Natural killer cell (primary cell): Measurements from ENCODE around the gene BNIP3. TPM values are rescaled to one million over a fixed set of nuclear protein-coding genes. Genes with fewer than 3 reads are reported as not detected.

ENCODE experiments used
- ATAC-seq, 3 donors: fragments of 150-1000 bp in 2 of 3; fragments of 200-7000 bp in 1 of 3; cut with Tn5 transposase; 1 replicate in 1 of 3; 2 replicates in 2 of 3; pipeline ENCODE4 v1.10.0; 2021; ENCODE audit warnings: mild to moderate bottlenecking in 2 of 3, moderate library complexity in 2 of 3
- DNase-seq, 2 donors: peaks; one replicate each; pipeline versions ENCODE4 v3.0.0 to v3.0.0-alpha.2; 2013 to 2021; ENCODE audit warnings: mixed read lengths in 1 of 2
- H3K27ac ChIP-seq: one replicate; pipeline ENCODE4 v1.5.1; 2013; ENCODE audit warnings: mild to moderate bottlenecking, low read length
- H3K27me3 ChIP-seq: one replicate; pipeline ENCODE4 v1.6.1; 2013; ENCODE audit warnings: low read length; ENCODE audit not compliant: control insufficient read depth, insufficient read depth
- H3K36me3 ChIP-seq: one replicate; pipeline ENCODE4 v1.6.1; 2013; ENCODE audit warnings: low read length; ENCODE audit not compliant: control insufficient read depth, insufficient read depth
- H3K4me1 ChIP-seq: one replicate; pipeline ENCODE4 v1.6.1; 2013; ENCODE audit warnings: low read length; ENCODE audit not compliant: control insufficient read depth, insufficient read depth
- H3K4me3 ChIP-seq: one replicate; pipeline ENCODE4 v1.5.1; 2013; ENCODE audit warnings: low read length
- H3K9me3 ChIP-seq: one replicate; pipeline ENCODE4 v1.6.1; 2013; ENCODE audit warnings: low read length; ENCODE audit not compliant: control insufficient read depth, insufficient read depth
- H3K27ac Mint-ChIP-seq, 2 donors: one replicate each; pipeline ENCODE4 v1.8.0; 2022; ENCODE audit warnings: mild to moderate bottlenecking in 2 of 2, mixed read lengths in 2 of 2, moderate library complexity in 1 of 2
- H3K27me3 Mint-ChIP-seq, 2 donors: one replicate each; pipeline ENCODE4 v1.8.0; 2022; ENCODE audit warnings: low read depth in 2 of 2, mixed read lengths in 2 of 2
- H3K36me3 Mint-ChIP-seq: one replicate; pipeline ENCODE4 v1.8.0; 2022; ENCODE audit warnings: mixed read lengths
- H3K4me1 Mint-ChIP-seq, 2 donors: one replicate each; pipeline ENCODE4 v1.8.0; 2022; ENCODE audit warnings: mixed read lengths in 2 of 2
- H3K4me3 Mint-ChIP-seq: one replicate; pipeline ENCODE4 v1.8.0; 2022; ENCODE audit warnings: mild to moderate bottlenecking, moderate library complexity, mixed read lengths
- H3K9me3 Mint-ChIP-seq, 2 donors: one replicate each; pipeline ENCODE4 v1.8.0; 2022; ENCODE audit warnings: mixed read lengths in 2 of 2
- WGBS: methylation state at CpG from one replicate; pipeline ENCODE4 v1.1.7; 2013; ENCODE audit warnings: missing lambda C conversion rate; ENCODE audit not compliant: insufficient coverage; 5-methylcytosine and 5-hydroxymethylcytosine counted together
- intact Hi-C: fragments of 100-400 bp; cut with micrococcal nuclease; formaldehyde crosslinking; loops from one replicate; pipeline ENCODE4 v1.14.2; 2022
- total RNA-seq, 4 donors: library from RNA; stranded (reverse); fragments of 120-200 nt in 1 of 4; gene quantifications; one replicate each; pipeline versions ENCODE4 v1.2.3 to v1.2.4, GENCODE V29; 2013 to 2022
- TF ChIP-seq, protein P1 (sequence below): fragments of 200-600 bp; IDR thresholded peaks from one replicate; pipeline ENCODE4 v1.8.0; 2022; ENCODE audit warnings: antibody characterized with exemption

BNIP3 gene
- total RNA-seq, 3 donors from 2014 or later (not counting 1 experiment from before 2014, with no cell fraction given) = 9.9 to 12.9 (median 12.1) TPM

DNA sequence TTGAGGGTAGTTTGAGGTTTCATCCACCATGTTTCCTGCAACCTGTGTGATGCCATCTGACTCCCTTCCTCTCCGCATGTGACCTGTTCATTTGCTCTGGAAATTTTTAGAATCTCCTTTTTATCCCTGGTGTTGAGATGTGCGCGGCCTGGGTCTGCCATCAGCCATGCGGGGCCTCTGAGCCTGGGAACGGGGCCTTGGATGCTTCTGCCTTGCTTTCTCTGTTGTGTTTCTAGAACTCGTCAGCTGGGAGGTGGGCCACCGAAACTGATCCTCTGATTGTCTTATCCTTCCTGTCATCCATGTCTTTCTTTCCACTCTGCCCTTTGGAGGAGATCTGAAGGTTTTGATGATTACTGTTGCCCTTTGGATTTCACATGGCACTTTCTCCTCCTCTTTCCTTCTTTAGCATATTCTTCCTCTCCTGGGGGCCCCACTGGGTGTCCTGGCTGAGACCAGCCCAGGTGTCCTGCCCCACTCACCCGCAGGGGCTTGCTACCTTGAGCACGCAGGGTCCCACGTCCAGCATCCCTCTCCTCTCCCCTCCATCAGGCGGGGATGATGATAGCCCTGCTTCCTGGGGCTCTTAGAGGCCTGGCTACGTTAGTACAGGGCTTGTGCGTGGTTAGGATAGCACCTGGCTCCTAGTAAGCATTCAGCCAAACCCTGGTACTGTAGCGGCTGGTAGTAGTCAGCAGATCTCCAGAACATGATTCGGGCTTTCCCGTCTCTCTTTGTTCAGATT is 51.0 kb downstream of the BNIP3 start:
- WGBS = 94% methylated on average over 16 of the region's 16 CpGs
- peaks cover 73 to 74% of the 10 kb centered on the region in 2 donors for H3K4me1 Mint-ChIP-seq
- intact Hi-C loops = no loop called here
- no peak for DNase-seq
- H3K27ac ChIP-seq = no peak overlapping the region
- H3K27ac Mint-ChIP-seq = peak overlapping the region in 1 of 2 donors; percentile 87
- TF ChIP-seq, protein P1, sequence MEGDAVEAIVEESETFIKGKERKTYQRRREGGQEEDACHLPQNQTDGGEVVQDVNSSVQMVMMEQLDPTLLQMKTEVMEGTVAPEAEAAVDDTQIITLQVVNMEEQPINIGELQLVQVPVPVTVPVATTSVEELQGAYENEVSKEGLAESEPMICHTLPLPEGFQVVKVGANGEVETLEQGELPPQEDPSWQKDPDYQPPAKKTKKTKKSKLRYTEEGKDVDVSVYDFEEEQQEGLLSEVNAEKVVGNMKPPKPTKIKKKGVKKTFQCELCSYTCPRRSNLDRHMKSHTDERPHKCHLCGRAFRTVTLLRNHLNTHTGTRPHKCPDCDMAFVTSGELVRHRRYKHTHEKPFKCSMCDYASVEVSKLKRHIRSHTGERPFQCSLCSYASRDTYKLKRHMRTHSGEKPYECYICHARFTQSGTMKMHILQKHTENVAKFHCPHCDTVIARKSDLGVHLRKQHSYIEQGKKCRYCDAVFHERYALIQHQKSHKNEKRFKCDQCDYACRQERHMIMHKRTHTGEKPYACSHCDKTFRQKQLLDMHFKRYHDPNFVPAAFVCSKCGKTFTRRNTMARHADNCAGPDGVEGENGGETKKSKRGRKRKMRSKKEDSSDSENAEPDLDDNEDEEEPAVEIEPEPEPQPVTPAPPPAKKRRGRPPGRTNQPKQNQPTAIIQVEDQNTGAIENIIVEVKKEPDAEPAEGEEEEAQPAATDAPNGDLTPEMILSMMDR = no peak
- no peaks in the 10 kb centered on the region for H3K36me3 Mint-ChIP-seq
- no peaks in the 10 kb centered on the region for H3K36me3 ChIP-seq
- peaks cover 49% of the 10 kb centered on the region for H3K4me1 ChIP-seq
- no peaks in the 10 kb centered on the region for H3K27me3 ChIP-seq
- peak overlapping the region; percentile 28 for H3K4me3 Mint-ChIP-seq
- peaks cover 2% of the 10 kb centered on the region for H3K9me3 ChIP-seq
- no peak for ATAC-seq
- H3K4me3 ChIP-seq = no peak overlapping the region
- no peaks in the 10 kb centered on the region for H3K27me3 Mint-ChIP-seq
- no peaks in the 10 kb centered on the region for H3K9me3 Mint-ChIP-seq

DNA sequence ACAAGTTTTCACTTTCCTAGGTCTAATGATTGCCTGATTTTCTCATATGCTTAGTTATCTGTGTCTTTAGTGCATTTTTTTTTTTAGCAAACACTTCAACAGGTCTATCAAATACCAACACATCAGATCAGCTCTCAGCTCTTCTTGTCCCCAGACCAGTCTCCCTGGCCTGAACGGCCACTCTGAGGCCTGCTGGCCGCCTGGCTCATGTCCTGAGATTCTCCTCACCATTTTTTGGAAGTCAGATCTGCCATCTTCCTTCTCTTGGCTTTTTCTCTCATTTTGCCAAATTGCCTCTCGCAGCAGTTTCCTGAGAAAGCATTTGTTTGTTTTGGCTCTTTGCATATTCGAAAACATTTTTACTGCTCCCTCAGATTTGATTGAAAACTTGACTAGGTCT is 51.6 kb downstream of the BNIP3 start:
- intact Hi-C loops = no loop called here
- peak overlapping the region; percentile 67 to 87 for H3K27ac Mint-ChIP-seq
- H3K9me3 ChIP-seq = peaks cover 6% of the 10 kb centered on the region
- TF ChIP-seq, protein P1 = no peak
- ATAC-seq = no peak
- peaks cover 0 to 1% of the 10 kb centered on the region in 2 donors for H3K9me3 Mint-ChIP-seq
- H3K36me3 Mint-ChIP-seq = no peaks in the 10 kb centered on the region
- 97% methylated on average over 4 of the region's 4 CpGs for WGBS
- peak overlapping the region; percentile 49 for H3K4me3 Mint-ChIP-seq
- H3K27ac ChIP-seq = no peak overlapping the region
- H3K27me3 Mint-ChIP-seq = no peaks in the 10 kb centered on the region
- peaks cover 47% of the 10 kb centered on the region for H3K4me1 ChIP-seq
- no peaks in the 10 kb centered on the region for H3K36me3 ChIP-seq
- peaks cover 77% of the 10 kb centered on the region in 2 donors for H3K4me1 Mint-ChIP-seq
- DNase-seq = no peak
- no peak overlapping the region for H3K4me3 ChIP-seq
- no peaks in the 10 kb centered on the region for H3K27me3 ChIP-seq

DNA sequence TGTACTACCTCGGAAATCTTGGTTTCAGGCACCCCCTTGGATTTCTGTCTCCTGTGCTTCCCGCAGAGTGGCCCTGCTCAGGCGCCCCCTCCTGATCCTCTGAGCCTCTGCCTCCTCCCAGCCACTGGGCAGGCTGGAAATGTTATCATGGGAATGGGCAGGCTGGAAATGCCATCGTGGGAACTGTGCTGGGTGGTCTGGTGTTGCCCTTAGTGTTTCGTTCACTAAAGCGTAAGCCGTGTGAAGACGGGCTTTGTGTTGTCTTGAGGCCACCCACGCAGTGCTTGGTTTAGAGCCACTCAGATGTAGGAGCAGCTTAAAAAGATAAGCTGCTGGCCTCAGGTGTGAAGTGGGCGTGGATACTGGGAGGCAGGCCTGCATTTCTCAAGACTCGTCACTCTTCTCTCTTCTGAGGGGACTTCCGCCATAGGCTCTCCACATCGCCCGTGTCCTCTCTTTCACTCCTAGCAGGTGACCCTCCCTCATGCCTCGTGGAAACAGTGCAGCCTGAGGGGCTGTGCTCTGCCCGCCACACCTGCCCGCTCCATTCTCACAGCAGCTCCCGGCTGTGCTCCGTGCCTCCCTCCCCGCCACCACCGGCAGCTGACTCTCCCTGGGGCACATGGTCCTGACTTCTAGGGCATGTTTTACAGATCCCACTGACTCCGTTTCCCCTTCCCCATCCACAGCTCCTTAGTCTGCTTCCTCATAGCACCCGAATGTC is 52.4 kb downstream of the BNIP3 start:
- Mint-ChIP-seq H3K9me3 (peaks cover 0 to 3% of the 10 kb centered on the region in 2 donors), H3K27me3 (no peaks in the 10 kb centered on the region), H3K27ac (peak overlapping the region; percentile 86 to 87), H3K4me3 (peak overlapping the region; percentile 80), H3K36me3 (no peaks in the 10 kb centered on the region), H3K4me1 (peaks cover 73 to 77% of the 10 kb centered on the region in 2 donors)
- H3K4me1 ChIP-seq = peaks cover 40% of the 10 kb centered on the region
- intact Hi-C loops = no loop called here
- no peaks in the 10 kb centered on the region for H3K36me3 ChIP-seq
- peaks cover 6% of the 10 kb centered on the region for H3K9me3 ChIP-seq
- TF ChIP-seq, protein P1 = no peak
- WGBS = 81% methylated on average over 23 of the region's 23 CpGs
- H3K27ac ChIP-seq = no peak overlapping the region
- ATAC-seq (peak; percentile 23 to 48 (median 45)), DNase-seq (no peak)
- H3K27me3 ChIP-seq = no peaks in the 10 kb centered on the region
- H3K4me3 ChIP-seq = no peak overlapping the region
